Measurements from ENCODE around the gene HSPB1. TPM values are rescaled to one million over a fixed set of nuclear protein-coding genes. Genes with fewer than 3 reads are reported as not detected.

HSPB1 gene
- total RNA-seq, result 1,000 to 10,000 TPM; 2,972 to 5,803 (median 5,243) TPM
- 1,000 to 10,000 TPM; 1,312 to 4,364 (median 1,775) TPM for polyA plus RNA-seq
- long read RNA-seq, donor 1, transcript HSPB1-201 (3 exons, 909 nt), result major isoform, 1,600 of 2,181 reads
- long read RNA-seq, donor 1, transcript HSPB1-203 (2 exons, 1,455 nt), result minor isoform, 531 of 2,181 reads
- long read RNA-seq, donor 1, partial matches to known transcripts, result 3 of 2,181 reads
- long read RNA-seq, donor 1, other reads (novel, unspliced or antisense), result 47 of 2,181 reads
- long read RNA-seq, donor 2, transcript HSPB1-203 (2 exons, 1,455 nt), result minor isoform, 1,975 of 4,244 reads
- long read RNA-seq, donor 2, transcript HSPB1-201 (3 exons, 909 nt), result major isoform, 2,239 of 4,244 reads
- long read RNA-seq, donor 2, partial matches to known transcripts, result 3 of 4,244 reads
- long read RNA-seq, donor 2, other reads (novel, unspliced or antisense), result 27 of 4,244 reads

DNA sequence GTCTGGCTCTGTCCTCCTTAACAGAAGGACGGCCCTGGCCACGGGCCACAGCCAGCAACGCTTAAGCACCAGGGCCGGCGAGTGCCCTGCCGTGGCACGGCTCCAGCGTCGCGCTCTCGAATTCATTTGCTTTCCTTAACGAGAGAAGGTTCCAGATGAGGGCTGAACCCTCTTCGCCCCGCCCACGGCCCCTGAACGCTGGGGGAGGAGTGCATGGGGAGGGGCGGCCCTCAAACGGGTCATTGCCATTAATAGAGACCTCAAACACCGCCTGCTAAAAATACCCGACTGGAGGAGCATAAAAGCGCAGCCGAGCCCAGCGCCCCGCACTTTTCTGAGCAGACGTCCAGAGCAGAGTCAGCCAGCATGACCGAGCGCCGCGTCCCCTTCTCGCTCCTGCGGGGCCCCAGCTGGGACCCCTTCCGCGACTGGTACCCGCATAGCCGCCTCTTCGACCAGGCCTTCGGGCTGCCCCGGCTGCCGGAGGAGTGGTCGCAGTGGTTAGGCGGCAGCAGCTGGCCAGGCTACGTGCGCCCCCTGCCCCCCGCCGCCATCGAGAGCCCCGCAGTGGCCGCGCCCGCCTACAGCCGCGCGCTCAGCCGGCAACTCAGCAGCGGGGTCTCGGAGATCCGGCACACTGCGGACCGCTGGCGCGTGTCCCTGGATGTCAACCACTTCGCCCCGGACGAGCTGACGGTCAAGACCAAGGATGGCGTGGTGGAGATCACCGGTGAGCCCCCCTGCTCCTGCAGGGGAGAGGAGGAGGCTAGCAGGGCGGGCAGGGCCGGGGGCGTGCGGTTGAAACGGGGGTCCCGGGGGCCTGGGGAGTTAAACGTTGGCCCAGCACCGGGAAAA, at the start of gene HSPB1:
Gene HSPB1 (plus strand): TSS at position 327 of the 855 bp plus-strand sequence. CDS start 40 bp downstream, at position 367.
- Histone ChIP-seq H3K4me1 (peaks cover 43% of the 10 kb centered on the region), H3K36me3 (ENCODE audit: insufficient read depth in 1 of 2, low read depth in 1 of 2) (peaks cover 0 to 16% of the 10 kb centered on the region in 2 donors), H3K27me3 (ENCODE audit: insufficient read depth in 3 of 3, low read length in 2 of 3) (no peaks in the 10 kb centered on the region), H3K4me3 (peak within 1 kb of the TSS; percentile 96), H3K9me3 (no peaks in the 10 kb centered on the region), H3K27ac (peak within 1 kb of the TSS; percentile 98)
- intact Hi-C loops (cut with DNase I), result no loop called here
- peak; percentile 96 to 98 for DNase-seq
- WGBS, 3 donors, result 0 to 1% (median 1%) methylated on average over 66 to 75 of the region's 75 CpGs
- TF ChIP-seq, protein P1, sequence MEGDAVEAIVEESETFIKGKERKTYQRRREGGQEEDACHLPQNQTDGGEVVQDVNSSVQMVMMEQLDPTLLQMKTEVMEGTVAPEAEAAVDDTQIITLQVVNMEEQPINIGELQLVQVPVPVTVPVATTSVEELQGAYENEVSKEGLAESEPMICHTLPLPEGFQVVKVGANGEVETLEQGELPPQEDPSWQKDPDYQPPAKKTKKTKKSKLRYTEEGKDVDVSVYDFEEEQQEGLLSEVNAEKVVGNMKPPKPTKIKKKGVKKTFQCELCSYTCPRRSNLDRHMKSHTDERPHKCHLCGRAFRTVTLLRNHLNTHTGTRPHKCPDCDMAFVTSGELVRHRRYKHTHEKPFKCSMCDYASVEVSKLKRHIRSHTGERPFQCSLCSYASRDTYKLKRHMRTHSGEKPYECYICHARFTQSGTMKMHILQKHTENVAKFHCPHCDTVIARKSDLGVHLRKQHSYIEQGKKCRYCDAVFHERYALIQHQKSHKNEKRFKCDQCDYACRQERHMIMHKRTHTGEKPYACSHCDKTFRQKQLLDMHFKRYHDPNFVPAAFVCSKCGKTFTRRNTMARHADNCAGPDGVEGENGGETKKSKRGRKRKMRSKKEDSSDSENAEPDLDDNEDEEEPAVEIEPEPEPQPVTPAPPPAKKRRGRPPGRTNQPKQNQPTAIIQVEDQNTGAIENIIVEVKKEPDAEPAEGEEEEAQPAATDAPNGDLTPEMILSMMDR (IDR thresholded peaks at IDR 0.05), result no peak
- peak; percentile 62 to 72 (median 66) for ATAC-seq

DNA sequence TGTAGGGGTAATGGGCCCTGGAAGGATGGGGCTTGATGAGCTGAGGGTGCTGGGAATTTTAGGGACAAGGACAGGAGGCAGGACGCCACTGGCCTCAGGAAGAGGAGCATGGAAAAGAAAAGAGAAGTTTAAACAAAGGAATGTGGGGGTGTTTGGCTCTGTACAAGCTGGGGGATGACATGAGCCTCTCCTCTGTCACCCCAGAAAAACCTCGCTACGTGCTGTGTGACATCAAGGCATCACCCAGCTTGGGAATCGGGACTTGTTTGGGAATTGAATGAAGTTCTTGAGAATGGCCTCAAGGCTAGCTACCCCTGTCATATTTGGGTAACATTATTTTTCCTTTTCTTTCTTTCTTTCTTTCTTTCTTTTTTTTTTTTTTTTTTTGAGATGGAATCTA, 47.7 kb upstream of the HSPB1 start:
- TF ChIP-seq, protein P1 (IDR thresholded peaks at IDR 0.05), result no peak
- peaks cover 0 to 19% (median 14%) of the 10 kb centered on the region in 3 donors for H3K27me3 ChIP-seq (ENCODE audit: insufficient read depth in 3 of 3, low read length in 2 of 3)

DNA sequence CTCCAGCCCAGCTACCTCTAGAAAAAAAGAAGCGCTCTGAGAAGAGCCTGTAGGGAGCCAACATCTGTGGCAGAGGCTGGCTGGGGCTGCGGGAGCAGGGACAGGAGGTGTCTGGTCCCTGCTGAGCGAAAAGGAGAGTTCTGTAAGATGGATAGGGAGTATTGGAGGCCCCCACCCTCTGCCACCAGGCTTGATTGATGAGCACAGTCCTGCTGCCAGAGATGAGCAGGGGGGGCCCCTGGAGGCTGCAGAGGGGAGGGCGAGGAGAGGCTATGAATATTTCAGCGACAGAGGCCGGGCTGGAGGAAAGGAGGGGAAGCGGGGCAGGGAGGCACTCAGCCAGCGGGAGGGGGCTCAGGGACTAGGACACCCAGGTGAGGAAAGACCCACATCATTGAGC, 44.5 kb upstream of the HSPB1 start:
- Histone ChIP-seq H3K27me3 (ENCODE audit: insufficient read depth in 3 of 3, low read length in 2 of 3) (peaks cover 0 to 33% (median 14%) of the 10 kb centered on the region in 3 donors), H3K4me1 (peaks cover 3% of the 10 kb centered on the region), H3K36me3 (ENCODE audit: insufficient read depth in 1 of 2, low read depth in 1 of 2) (no peaks in the 10 kb centered on the region), H3K9me3 (no peaks in the 10 kb centered on the region), H3K27ac (no peak overlapping the region), H3K4me3 (no peak overlapping the region)
- WGBS, 3 donors, result 21 to 34% (median 33%) methylated on average over 8 of the region's 8 CpGs
- ATAC-seq (no peak), DNase-seq (no peak)
- intact Hi-C loops (cut with DNase I), result no loop called here
- TF ChIP-seq, protein P1 (IDR thresholded peaks at IDR 0.05), result no peak

More for the DNA sequence above, 47.7 kb upstream of the HSPB1 start:
- Histone ChIP-seq H3K4me3 (no peak overlapping the region), H3K36me3 (ENCODE audit: insufficient read depth in 1 of 2, low read depth in 1 of 2) (no peaks in the 10 kb centered on the region), H3K4me1 (peaks cover 3% of the 10 kb centered on the region), H3K27ac (no peak overlapping the region), H3K9me3 (no peaks in the 10 kb centered on the region)
- intact Hi-C loops (cut with DNase I), result no loop called here
- ATAC-seq (no peak), DNase-seq (no peak)
- WGBS, 3 donors, result 74 to 84% (median 83%) methylated on average over 4 of the region's 4 CpGs

DNA sequence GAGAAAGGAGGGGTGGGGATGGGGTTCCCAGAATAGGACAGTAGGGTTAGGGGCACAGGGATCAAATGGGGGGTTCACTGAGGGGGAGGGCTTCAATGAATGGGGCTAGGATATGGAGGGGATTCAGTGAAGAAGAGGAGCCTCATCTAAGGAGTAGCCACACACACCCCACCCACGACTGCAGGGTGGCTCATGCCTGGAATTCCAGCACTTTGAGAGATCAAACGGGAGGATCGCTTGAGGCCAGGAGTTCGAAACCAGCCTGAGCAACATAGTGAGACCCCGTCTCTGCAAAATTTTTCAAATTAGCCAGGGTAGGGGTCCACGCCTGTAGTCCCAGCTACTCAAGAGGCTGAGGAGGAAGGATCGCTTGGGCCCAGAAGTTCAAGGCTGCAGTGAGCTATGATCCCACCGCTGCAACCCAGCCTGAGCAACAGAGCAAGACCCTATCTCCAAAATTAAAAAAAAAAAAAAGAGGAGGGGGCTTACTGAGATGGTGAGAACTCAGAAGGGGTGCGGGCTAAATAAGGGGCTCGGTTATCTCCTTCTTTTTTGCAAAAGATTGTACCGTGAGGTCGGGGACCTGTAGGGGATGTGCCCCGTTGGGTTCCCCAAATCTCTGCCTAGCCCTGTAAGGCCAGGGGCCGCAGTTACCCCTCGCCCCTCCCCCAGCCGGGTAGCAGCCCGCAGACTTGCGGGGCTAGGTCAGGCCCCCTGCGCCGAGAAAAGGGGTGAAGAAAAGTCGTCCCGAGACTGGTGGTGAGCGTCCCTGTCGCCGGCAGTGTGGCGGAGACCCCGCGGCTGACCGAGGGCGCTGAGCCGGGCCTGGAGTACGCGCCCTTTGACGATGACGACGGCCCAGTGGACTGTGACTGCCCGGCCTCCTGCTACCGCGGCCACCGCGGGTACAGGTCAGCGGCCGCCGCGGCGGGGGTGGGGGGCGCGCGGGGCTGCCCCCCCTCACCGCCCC, 43.1 kb upstream of the HSPB1 start:
- Histone ChIP-seq H3K4me3 (peak overlapping the region; percentile 53), H3K4me1 (peaks cover 3% of the 10 kb centered on the region), H3K9me3 (no peaks in the 10 kb centered on the region), H3K27ac (no peak overlapping the region), H3K36me3 (ENCODE audit: insufficient read depth in 1 of 2, low read depth in 1 of 2) (no peaks in the 10 kb centered on the region), H3K27me3 (ENCODE audit: insufficient read depth in 3 of 3, low read length in 2 of 3) (peaks cover 0 to 33% (median 14%) of the 10 kb centered on the region in 3 donors)
- intact Hi-C loops (cut with DNase I), result loop anchor here in 1 of 2 donors (5.0 kb wide), 1 partner anchor 82 kb away; no protein-coding TSS in a partner anchor
- WGBS, 3 donors, result 13 to 19% (median 14%) methylated on average over 34 to 50 of the region's 50 CpGs
- ATAC-seq (peak in 2 of 4 donors; percentile 36 to 43), DNase-seq (no peak)
- TF ChIP-seq, protein P1 (IDR thresholded peaks at IDR 0.05), result no peak

All from psoas muscle (tissue), 8 donors.